Measurements from ENCODE around the gene ADAMTS3.

DNA sequence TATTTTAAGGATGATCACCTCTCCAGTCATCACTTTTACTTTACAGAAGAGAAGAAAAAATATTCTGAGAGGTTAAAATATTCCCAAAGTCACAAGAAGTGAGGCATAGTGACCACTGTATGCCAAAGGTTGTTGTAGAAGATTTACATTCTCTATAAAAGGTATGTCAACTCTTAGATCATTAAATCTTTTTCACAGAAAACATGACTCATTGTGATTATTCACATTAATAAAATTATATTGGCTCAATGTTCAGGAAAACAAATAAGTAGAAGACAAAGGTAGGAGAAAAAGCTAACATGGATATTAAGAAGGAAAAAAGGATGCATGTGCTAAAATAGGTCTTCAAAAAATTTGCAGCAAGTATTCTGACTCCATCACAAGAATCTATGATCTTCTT is 82.0 kb downstream of the ADAMTS3 start:
- TF ChIP-seq, protein P1, sequence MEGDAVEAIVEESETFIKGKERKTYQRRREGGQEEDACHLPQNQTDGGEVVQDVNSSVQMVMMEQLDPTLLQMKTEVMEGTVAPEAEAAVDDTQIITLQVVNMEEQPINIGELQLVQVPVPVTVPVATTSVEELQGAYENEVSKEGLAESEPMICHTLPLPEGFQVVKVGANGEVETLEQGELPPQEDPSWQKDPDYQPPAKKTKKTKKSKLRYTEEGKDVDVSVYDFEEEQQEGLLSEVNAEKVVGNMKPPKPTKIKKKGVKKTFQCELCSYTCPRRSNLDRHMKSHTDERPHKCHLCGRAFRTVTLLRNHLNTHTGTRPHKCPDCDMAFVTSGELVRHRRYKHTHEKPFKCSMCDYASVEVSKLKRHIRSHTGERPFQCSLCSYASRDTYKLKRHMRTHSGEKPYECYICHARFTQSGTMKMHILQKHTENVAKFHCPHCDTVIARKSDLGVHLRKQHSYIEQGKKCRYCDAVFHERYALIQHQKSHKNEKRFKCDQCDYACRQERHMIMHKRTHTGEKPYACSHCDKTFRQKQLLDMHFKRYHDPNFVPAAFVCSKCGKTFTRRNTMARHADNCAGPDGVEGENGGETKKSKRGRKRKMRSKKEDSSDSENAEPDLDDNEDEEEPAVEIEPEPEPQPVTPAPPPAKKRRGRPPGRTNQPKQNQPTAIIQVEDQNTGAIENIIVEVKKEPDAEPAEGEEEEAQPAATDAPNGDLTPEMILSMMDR (conservative IDR thresholded peaks at IDR 0.05; ENCODE audit: low read length): no peak
- TF ChIP-seq EZH2phosphoT487 (IDR thresholded peaks at IDR 0.05; ENCODE audit: borderline replicate concordance, low read depth, low read length): no peak

Data from OCI-LY7 (cell line).